HG03159 (cell line): ENCODE measurements around the gene SETD2.
"Not testable (repeated sequence)": the region's sequence is repeated elsewhere in the genome, so short reads cannot be mapped to it uniquely, and the experiment has no call there.

Experiments used
- ATAC-seq: cut with Tn5 transposase; IDR thresholded peaks from one replicate; pipeline ENCODE4 v1.9.1; 2021; ENCODE audit warnings: mild to moderate bottlenecking, moderate library complexity; ENCODE audit not compliant: unreplicated experiment

SETD2 gene

GRCh38 chr3:47164007-47164881 is at the start of gene SETD2:
TSS of gene SETD2 (minus strand) at chr3:47164113. CDS start at chr3:47163924, 189 bp downstream.
- ATAC-seq, result peak; percentile 63

GRCh38 chr3:47210863-47211405 is 47.0 kb upstream of the SETD2 start:
- ATAC-seq, result no peak

GRCh38 chr3:47206022-47206421 is 42.1 kb upstream of the SETD2 start:
- ATAC-seq, result not testable (repeated sequence)

- ATAC-seq, result no peak
Measured at GRCh38 chr3:47204875-47205274, 41.0 kb upstream of the SETD2 start.

- ATAC-seq, result no peak
Measured at GRCh38 chr3:47202542-47202941, 38.6 kb upstream of the SETD2 start.

- no peak for ATAC-seq
Measured at GRCh38 chr3:47197287-47197686, 33.4 kb upstream of the SETD2 start.

GRCh38 chr3:47194994-47195393 is 31.1 kb upstream of the SETD2 start:
- no peak for ATAC-seq

GRCh38 chr3:47193871-47194859 is 30.3 kb upstream of the SETD2 start:
- ATAC-seq, result no peak

GRCh38 chr3:47186285-47186684 is 22.4 kb upstream of the SETD2 start:
- ATAC-seq, result no peak

- not testable (repeated sequence) for ATAC-seq
Measured at GRCh38 chr3:47181685-47182084, 17.8 kb upstream of the SETD2 start.

GRCh38 chr3:47180011-47180410 is 16.1 kb upstream of the SETD2 start:
- ATAC-seq, result not testable (repeated sequence)

GRCh38 chr3:47176582-47176981 is 12.7 kb upstream of the SETD2 start:
- no peak for ATAC-seq

GRCh38 chr3:47163169-47164006 is 525 bp downstream of the SETD2 start:
- peak; percentile 27 for ATAC-seq

- peak; percentile 25 for ATAC-seq
Measured at GRCh38 chr3:47162697-47163168, 1.2 kb downstream of the SETD2 start.

- no peak for ATAC-seq
Measured at GRCh38 chr3:47161983-47162696, 1.8 kb downstream of the SETD2 start.

GRCh38 chr3:47159820-47160219 is 4.1 kb downstream of the SETD2 start:
- no peak for ATAC-seq

GRCh38 chr3:47158208-47158607 is 5.7 kb downstream of the SETD2 start:
- ATAC-seq, result no peak

- ATAC-seq, result no peak
Measured at GRCh38 chr3:47156396-47156795, 7.5 kb downstream of the SETD2 start.

- no peak for ATAC-seq
Measured at GRCh38 chr3:47152578-47152977, 11.3 kb downstream of the SETD2 start.
